Measurements from ENCODE around the gene ATCAY.
"Not testable (repeated sequence)": the region's sequence is repeated elsewhere in the genome, so short reads cannot be mapped to it uniquely, and the experiment has no call there.

Gene ATCAY

DNA sequence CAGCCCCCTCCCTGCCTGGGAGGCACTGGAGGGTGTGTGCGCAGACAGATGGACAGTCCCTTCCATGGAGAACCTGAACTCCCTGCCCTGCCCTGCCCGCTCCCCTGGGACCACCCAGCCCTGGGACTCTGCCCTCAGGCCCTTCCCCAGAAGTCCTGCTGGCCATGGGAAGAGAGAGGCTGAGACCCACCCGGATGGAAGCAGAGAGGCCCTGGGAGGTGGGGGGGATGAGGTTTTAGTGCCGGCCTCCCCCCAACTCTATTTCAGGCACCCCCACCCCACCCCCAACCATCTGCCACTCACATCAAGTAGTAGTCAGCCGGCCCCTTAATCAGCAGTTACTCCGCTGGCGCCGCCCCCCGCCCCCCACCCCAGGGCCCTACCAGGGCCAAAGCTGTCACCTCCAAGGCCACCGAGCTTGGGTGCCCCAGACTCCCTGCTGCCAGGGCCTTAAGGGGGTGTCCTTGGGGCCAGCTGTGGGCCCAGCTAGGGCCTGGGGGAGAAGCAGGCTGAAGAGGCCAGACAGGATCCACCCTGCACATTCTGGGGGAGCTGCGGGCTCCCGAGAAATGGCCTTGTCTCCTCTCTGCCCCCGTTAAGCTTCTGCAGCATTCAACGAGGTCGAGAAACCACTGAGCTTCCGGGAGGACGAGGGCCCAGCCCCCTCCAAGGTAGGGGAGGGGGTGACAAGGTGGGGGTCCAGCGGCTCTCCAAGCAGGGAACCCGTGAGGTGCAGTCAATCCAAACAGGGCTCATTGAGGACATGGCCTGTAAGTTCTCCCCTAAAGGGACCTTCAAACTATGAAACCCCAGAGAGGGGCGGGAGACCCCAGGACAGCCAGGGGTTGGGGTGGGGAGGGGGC is 69.7 kb downstream of the ATCAY start:
- no peaks in the 10 kb centered on the region for H3K36me3 Mint-ChIP-seq
- no peak overlapping the region for H3K27ac Mint-ChIP-seq
- peaks cover 7% of the 10 kb centered on the region for H3K4me1 Mint-ChIP-seq
- no peak overlapping the region for H3K4me3 Mint-ChIP-seq
- H3K9me3 Mint-ChIP-seq: no peaks in the 10 kb centered on the region
- H3K27me3 Mint-ChIP-seq: peaks cover 2% of the 10 kb centered on the region

DNA sequence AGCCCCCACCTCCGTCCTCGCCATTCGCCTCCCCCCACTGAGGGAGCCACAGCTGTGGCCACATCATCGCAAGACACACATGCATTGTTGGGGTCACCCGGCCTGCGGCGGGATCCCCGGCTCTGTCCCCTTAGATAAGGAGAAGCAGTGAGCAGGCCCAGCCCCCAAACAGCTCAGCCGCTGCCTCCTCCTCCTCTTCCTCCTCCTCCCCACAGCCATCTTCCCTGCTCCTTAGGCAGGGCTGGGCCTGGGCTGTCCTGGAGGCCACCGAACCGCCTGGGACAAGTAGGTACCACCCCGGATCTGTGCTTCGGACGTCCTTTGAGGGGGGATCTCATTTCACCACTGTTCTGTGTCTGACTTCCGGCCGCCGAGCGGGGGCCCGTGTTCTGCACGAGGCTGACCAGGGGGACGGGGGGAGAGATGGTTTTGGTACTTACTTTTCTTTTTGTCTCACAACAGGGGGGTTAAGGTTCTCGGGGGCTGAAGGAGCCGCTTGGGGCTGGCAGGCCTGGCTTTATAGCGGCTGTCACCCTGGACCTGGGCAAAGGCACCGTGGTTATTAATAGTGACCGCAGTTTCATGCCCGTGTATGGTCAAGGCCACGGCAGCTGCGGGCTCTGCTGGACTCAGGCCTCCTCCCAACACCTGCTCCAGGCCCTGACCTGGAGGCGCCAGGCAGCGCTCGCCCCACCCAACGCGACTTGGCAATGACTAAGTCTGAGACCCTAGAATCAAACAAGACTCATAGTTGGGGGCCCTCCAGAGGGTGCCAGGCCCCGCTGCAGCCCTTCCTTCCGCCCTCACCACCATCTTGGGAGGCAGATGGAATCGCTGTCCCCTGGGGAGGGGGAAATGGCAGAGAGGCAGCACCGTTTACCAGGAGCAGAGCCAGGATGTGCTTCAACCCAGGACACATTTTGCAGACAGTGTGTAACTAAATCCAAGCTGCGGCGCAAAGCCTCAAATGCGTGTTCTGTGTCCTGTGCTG is 70.7 kb downstream of the ATCAY start:
- Mint-ChIP-seq H3K27ac (peak overlapping the region; percentile 8), H3K4me3 (peak overlapping the region; percentile 74), H3K36me3 (no peaks in the 10 kb centered on the region), H3K27me3 (peaks cover 2% of the 10 kb centered on the region), H3K9me3 (no peaks in the 10 kb centered on the region), H3K4me1 (peaks cover 7% of the 10 kb centered on the region)

DNA sequence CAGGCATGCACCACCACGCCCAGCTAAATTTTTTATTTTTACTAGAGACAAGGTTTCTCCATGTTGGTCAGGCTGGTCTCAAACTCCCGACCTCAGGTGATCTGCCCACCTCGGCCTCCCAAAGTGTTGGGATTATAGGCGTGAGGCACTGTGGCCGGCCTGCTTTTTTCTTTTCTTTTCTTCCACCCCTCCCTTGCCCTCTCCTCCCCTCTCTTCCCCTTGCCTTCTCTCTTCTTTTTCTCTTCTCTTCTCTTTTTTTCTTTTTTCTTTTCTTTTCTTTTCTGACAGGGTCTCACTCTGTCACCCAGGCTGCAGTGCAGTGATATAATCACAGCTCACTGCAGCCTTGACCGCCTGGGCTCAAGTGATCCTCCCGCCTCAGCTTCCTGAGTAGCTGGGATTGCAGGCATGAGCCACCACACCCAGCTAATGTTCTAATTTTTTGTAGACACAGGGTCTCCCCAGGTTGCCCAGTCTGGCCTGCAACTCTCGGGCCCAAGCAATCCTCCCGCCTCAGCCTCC is 72.3 kb downstream of the ATCAY start:
- H3K4me1 Mint-ChIP-seq, H3K27me3 Mint-ChIP-seq, H3K9me3 Mint-ChIP-seq, H3K4me3 Mint-ChIP-seq, H3K27ac Mint-ChIP-seq, H3K36me3 Mint-ChIP-seq: not testable (repeated sequence)

DNA sequence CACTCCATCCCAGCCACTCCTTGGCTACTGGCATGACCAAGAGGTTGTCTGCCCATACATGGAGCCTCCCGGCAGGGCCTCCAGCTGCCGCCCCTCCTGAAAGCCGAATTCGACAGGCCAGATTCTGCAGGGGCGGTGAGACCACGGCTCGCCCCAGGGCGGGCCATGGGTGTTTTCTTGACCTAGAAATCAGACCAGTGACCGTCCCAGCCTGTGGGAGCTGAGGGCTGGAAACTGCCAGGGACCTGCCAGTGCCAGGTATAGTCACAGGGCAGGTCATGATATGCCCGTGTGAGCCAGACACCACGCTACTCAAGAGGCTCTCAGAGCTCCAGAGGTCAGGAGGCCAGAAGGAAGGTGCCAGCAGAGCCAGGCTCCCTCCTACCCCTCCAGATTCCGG is 73.6 kb downstream of the ATCAY start:
- Mint-ChIP-seq H3K4me3 (no peak overlapping the region), H3K36me3 (no peaks in the 10 kb centered on the region), H3K4me1 (peaks cover 7% of the 10 kb centered on the region), H3K27ac (no peak overlapping the region), H3K27me3 (no peaks in the 10 kb centered on the region), H3K9me3 (no peaks in the 10 kb centered on the region)

DNA sequence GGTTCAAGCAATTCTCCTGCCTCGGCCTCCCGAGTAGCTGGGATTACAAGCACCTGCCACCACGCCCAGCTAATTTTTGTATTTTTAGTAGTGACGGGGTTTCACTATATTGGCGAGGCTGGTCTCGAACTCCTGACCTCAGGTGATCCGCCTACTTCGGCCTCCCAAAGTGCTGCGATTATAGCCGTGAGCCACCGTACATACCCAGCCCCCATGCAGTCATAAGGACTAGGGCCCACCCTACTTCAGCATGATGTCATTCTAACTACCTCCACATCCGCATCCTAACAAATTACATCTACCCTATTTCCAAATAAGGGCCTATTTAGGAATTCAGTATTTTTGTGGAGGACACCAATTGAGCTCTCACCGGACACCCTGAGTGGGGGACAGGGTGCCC is 74.8 kb downstream of the ATCAY start:
- not testable (repeated sequence) for H3K4me1 Mint-ChIP-seq, H3K9me3 Mint-ChIP-seq, H3K4me3 Mint-ChIP-seq, H3K27ac Mint-ChIP-seq, H3K36me3 Mint-ChIP-seq, H3K27me3 Mint-ChIP-seq

DNA sequence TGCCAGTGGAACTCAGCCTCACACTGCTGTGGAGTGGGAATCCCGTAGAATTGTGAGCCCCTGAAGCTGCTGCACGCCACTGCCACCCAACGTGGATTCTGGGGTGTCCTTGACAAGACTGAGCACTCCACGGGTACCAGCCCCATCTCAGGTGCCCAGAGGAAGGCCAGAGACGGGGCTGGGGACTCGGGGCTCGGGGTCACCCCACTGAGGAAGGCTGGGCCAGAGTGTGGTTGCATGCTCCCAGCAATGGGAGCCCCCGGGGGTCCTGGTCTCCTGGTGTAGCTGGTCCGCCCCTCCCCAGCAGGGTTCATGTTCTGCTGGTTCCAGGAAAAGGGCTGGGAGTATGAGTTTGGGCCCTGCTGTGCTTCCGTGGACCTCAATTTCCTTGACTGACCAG is 75.2 kb downstream of the ATCAY start:
- no peak overlapping the region for H3K27ac Mint-ChIP-seq
- H3K36me3 Mint-ChIP-seq: no peaks in the 10 kb centered on the region
- H3K9me3 Mint-ChIP-seq: no peaks in the 10 kb centered on the region
- H3K27me3 Mint-ChIP-seq: no peaks in the 10 kb centered on the region
- peaks cover 7% of the 10 kb centered on the region for H3K4me1 Mint-ChIP-seq
- no peak overlapping the region for H3K4me3 Mint-ChIP-seq

DNA sequence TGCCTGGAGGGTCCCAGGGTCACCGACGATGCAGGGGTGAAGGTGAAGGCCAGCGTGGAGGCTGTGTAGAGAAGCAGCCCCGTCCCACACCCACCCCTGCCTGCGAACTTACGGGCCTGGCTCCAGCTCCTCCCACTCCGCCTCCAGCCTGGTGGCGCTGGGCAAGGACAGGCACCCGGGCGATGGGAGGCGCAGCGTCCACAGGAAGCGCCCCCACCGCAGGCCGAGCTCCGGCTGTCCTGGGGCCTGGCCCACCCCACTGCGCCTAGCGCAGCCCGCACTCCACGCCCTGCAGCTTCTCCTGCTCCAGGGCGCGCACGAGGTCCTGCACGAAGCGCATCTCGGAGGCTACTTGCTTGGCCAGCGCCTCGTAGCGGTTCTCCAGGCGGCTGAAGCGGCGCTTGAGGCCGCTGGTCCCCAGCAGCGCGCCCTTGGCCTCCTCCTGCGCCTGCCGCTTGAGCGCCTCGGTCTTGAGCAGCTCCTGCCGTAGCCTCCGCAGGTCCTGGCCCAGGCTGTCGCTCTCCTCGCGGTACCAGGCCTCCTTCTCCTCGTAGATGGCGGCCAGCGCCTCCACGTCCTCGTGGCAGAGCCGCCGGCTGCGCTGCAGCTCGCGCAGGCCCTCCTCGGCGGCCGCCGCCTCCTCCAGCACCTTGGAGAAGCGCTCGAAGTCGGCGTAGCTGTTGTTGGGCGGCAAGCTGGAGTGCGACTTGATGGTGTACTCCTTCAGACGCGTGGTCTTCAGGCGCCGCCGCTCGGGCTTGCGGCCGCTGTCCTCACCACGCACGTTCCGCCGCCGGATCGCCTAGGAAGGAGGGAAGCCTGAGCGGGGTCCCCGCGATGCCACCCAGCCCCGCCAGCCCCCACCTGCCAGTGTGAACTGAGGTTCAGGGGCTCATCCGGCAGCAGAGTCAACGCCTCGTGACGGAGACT is 78.6 kb downstream of the ATCAY start:
- H3K4me1 Mint-ChIP-seq: no peaks in the 10 kb centered on the region
- no peaks in the 10 kb centered on the region for H3K36me3 Mint-ChIP-seq
- no peaks in the 10 kb centered on the region for H3K9me3 Mint-ChIP-seq
- H3K4me3 Mint-ChIP-seq: no peak overlapping the region
- H3K27ac Mint-ChIP-seq: no peak overlapping the region
- no peaks in the 10 kb centered on the region for H3K27me3 Mint-ChIP-seq

DNA sequence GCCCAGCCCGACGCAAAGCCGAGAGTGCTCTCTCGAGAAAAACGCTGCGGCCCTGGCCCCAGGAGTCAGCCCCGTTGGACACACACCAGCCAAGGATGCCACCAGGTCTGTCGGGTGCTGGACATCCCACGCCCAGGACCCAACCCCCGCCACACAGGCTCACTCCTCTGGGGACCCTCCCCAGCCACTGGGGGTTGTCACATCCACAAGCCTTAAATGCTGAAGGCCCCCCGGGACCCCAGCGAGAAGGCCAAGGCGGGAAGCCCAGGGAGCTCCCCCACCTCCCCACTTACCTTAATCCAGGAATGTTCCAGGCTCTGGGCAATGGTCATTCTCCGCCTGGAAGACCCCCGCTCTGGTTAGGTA is 79.3 kb downstream of the ATCAY start:
- H3K4me1 Mint-ChIP-seq: no peaks in the 10 kb centered on the region
- no peak overlapping the region for H3K27ac Mint-ChIP-seq
- no peaks in the 10 kb centered on the region for H3K27me3 Mint-ChIP-seq
- no peaks in the 10 kb centered on the region for H3K36me3 Mint-ChIP-seq
- no peak overlapping the region for H3K4me3 Mint-ChIP-seq
- H3K9me3 Mint-ChIP-seq: no peaks in the 10 kb centered on the region

DNA sequence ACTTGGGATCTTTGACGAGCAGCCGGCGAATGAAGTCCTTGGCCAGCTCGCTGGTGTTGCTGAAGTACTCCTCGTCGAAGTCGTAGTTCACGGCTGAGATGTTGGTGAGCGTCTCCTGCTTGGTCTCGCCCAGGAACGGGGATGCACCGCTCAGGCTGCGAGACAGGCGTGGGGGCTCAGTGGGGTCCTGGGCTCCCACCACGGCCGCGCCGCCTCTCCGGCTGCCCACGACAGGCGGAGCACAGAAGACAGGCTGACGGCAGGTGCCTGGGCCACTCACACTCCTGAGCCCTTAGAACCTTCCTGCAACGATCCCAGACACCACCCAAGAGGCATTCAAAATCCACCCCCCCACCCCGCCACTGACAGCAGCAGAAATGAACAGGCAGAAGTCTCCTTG is 80.5 kb downstream of the ATCAY start:
- Mint-ChIP-seq H3K27me3 (no peaks in the 10 kb centered on the region), H3K4me3 (no peak overlapping the region), H3K4me1 (no peaks in the 10 kb centered on the region), H3K36me3 (no peaks in the 10 kb centered on the region), H3K27ac (no peak overlapping the region), H3K9me3 (no peaks in the 10 kb centered on the region)

DNA sequence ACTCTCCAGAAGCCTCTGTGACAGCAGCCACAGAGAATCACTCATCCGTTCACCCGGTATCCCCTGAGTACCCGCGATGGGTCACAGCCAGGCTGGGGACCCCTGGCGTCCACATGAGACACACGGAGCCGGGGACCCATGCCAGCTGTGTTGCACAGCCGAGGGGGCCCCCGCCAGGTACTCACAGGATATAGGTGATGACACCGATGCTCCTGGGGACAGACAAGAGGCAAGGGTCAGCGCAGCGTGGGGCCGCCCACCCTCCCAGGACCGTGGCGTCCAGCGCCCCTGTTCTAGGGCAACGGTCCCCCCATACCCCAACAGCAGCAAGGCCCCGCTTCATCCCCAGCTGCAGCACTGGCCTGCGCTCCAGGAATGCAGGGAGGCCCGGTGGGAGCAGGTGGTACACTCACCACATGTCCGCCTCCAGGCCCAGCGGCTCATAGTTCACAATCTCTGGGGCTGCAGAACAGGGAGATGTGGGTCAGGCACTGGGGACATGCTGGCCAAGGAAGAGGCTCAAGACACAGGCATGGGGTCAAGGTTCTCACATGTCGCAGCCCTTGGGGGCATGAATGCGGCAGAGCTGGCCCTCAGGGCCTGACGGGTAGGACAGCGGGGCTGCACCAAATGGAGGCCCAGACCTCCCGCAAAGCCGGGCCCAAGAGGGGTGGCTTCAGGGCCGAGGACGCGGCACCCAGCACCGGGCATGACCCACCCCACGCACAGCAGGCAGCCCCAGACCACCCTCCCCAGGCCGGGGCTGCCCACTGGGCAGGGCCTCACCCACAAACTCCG is 83.2 kb downstream of the ATCAY start:
- peaks cover 10% of the 10 kb centered on the region for H3K4me1 Mint-ChIP-seq
- no peaks in the 10 kb centered on the region for H3K36me3 Mint-ChIP-seq
- no peaks in the 10 kb centered on the region for H3K9me3 Mint-ChIP-seq
- no peak overlapping the region for H3K4me3 Mint-ChIP-seq
- H3K27me3 Mint-ChIP-seq: no peaks in the 10 kb centered on the region
- no peak overlapping the region for H3K27ac Mint-ChIP-seq

DNA sequence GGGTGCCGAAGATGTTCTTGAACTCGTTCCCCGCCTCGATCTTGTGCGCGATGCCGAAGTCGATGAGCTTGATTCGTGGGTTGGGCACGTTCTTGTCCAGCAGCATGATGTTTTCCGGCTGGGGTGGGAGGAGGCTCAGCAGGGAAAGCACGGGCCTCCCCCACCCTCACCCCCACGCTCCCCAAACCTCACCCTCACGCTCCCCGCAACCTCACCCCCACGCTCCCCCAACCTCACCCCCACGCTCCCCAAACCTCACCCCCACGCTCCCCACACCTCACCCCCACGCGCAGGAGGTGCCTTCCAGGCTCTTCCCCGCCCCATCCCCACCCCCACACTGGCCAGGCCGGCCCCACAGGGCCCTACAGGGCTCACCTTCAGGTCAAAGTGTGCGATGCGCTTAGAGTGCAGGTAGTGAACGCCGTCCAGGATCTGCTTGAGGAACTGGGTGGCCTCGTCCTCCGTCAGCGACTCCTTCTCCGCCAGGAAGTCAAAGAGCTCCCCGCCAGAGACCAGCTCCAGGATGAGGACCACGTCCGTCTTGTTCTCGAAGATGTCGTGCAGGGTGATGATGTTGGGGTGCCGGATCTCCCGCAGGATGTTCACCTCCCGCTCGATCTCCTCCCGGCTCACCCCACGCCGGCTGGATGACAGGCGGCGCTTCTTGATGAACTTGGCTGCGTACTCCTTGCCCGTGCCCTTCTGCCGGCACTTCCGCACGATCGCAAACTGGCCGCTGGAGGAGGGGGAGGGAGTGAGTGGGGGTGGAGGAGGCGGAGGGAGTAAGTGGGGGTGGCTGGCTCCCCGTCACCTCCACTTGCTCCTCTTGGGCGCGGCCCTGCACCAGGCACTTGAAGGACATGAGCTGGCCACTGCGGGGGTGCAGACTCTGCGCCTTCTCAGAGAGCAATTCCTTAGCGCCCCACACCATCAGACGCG is 84.0 kb downstream of the ATCAY start:
- no peaks in the 10 kb centered on the region for H3K36me3 Mint-ChIP-seq
- no peak overlapping the region for H3K27ac Mint-ChIP-seq
- H3K4me3 Mint-ChIP-seq: no peak overlapping the region
- H3K27me3 Mint-ChIP-seq: no peaks in the 10 kb centered on the region
- H3K9me3 Mint-ChIP-seq: no peaks in the 10 kb centered on the region
- H3K4me1 Mint-ChIP-seq: peaks cover 18% of the 10 kb centered on the region

DNA sequence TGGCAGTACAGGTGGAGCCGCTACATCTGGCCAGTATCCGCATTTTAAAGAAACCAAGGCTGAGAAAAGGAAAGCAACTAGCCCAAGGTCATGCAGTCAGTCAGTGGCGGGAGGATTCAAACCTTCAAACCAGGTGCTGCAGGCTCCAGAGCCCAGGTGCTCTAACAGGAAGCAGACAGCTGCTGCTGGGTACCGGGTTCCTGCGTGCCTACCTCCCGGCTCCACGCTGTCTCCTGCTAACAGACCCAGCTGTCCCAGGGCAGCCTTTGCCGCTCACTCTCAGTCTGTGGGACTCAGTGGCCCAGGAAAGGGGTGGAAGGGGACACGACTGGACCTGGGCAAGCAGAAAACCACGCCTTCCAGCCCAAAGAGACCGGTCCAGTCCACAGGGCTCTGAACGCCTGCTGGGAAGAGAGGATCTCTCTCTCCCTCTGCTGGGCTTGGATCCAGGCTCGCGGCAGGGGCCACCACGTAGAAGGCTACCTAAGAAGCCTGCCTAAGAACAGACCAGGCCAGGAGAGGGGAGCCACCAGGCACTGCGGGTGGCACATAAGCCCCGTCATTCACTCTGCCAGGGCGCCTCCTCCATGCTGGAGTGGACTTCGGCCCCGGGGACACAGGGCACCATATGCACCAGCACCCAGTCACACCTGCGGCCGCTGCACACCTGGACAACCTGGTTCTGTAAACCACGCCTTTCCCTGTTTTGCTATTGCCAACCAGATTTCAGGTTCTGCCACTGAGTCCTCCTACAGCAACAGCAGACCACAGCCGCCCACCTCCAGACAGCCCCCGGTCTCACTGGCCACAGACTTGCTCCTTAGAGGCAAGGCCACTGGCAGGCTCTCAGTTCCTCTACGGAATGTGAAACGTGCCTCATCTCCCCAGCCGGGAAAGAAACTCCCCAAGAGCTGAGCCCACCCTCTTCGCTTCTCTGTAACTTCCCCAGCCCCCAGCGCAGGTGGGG is 85.8 kb downstream of the ATCAY start:
- no peaks in the 10 kb centered on the region for H3K9me3 Mint-ChIP-seq
- H3K27me3 Mint-ChIP-seq: no peaks in the 10 kb centered on the region
- H3K27ac Mint-ChIP-seq: peak overlapping the region; percentile 62
- H3K4me1 Mint-ChIP-seq: peaks cover 28% of the 10 kb centered on the region
- H3K36me3 Mint-ChIP-seq: peaks cover 2% of the 10 kb centered on the region
- H3K4me3 Mint-ChIP-seq: no peak overlapping the region

DNA sequence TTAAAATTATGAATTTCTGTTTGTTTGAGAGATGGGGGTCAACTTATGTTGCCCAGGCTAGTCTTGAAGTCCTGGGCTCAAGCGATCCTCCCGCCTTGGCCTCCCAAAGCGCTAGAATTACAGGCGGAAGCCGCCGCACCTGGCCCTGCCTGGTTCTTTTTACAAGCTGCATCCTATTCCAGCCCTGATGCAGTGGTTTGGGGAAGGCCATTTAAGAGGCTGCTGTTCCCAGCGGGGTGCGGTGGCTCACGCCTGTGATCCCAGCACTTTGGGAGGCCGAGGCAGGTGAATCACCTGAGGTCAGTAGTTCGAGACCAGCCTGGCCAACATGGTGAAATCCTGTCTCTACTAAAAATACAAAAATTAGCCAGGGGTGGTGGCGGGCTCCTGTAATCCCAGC is 87.5 kb downstream of the ATCAY start:
- H3K4me3 Mint-ChIP-seq, H3K36me3 Mint-ChIP-seq, H3K27ac Mint-ChIP-seq: not testable (repeated sequence)

More for the DNA sequence above, 87.5 kb downstream of the ATCAY start:
- not testable (repeated sequence) for H3K27me3 Mint-ChIP-seq, H3K9me3 Mint-ChIP-seq
- peaks cover 28% of the 10 kb centered on the region for H3K4me1 Mint-ChIP-seq
